ENCODE results near the gene SLC5A10.

Gene SLC5A10

DNA sequence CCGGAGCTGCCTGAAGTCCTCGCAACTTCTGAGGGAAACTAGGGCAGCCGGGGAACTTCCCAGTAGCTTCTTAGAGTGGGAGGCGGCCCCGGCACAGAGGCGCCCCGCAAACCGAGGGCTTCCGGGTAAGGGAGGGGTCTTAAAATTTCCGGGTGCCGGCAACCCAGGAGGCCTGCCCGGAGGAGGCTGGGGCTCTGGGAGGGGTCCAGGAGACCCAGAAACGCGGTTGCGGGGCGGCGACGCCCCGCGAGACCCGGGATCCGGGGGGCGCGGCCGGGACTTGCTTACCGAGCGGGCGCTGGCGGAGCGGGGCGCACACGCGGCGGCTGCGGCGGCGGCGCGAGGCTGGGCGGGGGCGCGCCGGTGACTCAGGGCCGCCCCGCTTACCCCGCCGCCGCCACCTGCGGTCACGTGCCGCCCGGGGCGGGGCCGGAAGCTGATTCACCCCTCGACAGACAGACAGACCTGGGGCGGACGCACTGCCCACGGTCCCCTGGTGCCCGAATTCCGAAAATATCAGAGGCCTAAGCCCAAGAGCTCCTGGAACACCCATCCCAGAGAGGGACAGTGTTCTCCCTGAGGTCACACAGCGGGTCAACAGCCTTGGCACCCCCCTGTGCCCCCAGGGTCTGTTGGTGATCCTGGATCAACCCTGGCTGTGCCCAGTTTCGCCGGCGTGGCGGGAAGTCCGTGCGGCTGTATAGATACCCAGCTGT, 52.6 kb downstream of the SLC5A10 start, which contains the start of gene FAM83G:
TSS of gene FAM83G (minus strand) at position 344 of the 716 bp plus-strand sequence. CDS start 723 bp downstream, outside the sequence.
- H3K27me3 Mint-ChIP-seq (ENCODE audit: low read depth, poor library complexity): peaks cover 21% of the 10 kb centered on the region
- peak; percentile 58 for DNase-seq
- H3K4me1 Mint-ChIP-seq: peaks cover 25% of the 10 kb centered on the region
- peaks cover 14% of the 10 kb centered on the region for H3K9me3 Mint-ChIP-seq
- H3K27ac Mint-ChIP-seq: no peak within 1 kb of the TSS
- peak within 1 kb of the TSS; percentile 82 for H3K4me3 Mint-ChIP-seq
- H3K36me3 Mint-ChIP-seq (ENCODE audit: low read depth): no peaks in the 10 kb centered on the region
- TF ChIP-seq, protein P1, sequence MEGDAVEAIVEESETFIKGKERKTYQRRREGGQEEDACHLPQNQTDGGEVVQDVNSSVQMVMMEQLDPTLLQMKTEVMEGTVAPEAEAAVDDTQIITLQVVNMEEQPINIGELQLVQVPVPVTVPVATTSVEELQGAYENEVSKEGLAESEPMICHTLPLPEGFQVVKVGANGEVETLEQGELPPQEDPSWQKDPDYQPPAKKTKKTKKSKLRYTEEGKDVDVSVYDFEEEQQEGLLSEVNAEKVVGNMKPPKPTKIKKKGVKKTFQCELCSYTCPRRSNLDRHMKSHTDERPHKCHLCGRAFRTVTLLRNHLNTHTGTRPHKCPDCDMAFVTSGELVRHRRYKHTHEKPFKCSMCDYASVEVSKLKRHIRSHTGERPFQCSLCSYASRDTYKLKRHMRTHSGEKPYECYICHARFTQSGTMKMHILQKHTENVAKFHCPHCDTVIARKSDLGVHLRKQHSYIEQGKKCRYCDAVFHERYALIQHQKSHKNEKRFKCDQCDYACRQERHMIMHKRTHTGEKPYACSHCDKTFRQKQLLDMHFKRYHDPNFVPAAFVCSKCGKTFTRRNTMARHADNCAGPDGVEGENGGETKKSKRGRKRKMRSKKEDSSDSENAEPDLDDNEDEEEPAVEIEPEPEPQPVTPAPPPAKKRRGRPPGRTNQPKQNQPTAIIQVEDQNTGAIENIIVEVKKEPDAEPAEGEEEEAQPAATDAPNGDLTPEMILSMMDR (IDR thresholded peaks at IDR 0.05): no peak

DNA sequence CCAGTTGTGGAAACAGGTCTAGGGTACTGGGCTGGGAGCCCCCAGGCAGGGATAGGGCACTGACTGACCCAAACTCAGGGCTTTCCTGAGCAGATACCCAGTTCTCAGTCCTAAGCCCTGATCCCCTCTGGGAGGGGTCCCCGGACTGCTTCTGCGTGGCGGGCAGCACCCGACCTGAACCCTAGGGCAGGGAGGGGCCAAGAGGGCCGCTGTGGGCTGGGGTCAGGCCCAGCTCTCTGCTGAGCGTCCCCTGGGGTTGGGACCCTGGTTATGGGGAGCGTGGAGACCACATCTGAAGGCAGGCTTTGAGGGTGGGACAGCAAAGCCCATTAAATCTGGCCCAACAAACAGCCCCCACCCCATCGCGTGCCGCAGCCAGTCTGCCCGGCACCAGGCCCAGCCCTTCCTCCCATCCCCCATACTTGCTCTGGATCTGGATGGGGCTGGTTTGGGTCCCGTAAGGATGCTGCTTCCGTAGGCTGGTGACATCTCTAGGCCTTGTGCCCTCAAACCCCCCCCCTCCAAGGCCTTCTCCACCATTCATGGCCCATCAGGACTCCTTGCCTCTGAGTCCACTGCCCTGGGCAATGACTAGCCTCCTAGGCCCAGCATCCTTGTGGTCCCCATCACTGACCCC, 53.3 kb downstream of the SLC5A10 start:
- Mint-ChIP-seq H3K36me3 (ENCODE audit: low read depth) (no peaks in the 10 kb centered on the region), H3K4me3 (peak overlapping the region; percentile 67), H3K27ac (no peak overlapping the region), H3K27me3 (ENCODE audit: low read depth, poor library complexity) (peaks cover 21% of the 10 kb centered on the region), H3K4me1 (peaks cover 30% of the 10 kb centered on the region), H3K9me3 (peaks cover 14% of the 10 kb centered on the region)
- TF ChIP-seq, protein P1 (IDR thresholded peaks at IDR 0.05): no peak
- no peak for DNase-seq

DNA sequence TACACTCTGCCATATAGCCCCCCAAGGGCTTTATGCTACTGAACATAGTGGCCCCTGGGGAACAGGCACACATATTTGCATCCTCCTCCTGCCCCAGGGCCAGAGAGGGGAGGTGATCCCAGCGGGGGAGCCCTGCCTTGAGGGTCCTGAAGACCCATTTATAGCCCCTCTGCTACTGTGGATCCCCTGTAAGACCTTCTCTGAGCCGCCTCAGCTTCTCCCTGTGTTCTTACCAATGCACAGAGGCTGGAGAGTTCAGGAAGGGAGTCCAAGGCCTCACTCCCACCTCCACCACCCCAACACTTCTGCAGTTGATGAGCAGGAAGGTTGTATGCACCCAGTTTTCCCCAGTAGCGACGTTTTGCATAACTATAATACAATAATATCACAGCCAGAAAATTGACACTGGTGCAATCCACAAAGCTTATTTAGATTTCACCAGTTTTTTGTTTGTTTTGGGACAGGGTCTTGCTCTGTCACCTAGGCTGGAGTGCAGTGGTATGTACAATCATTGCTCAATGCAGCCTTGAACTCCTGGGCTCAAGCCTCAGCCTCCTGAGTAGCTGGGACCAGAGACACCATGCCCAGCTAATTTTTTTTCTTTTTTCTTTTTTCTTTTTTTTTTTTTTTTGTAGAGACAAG, 53.9 kb downstream of the SLC5A10 start:
- no peaks in the 10 kb centered on the region for H3K36me3 Mint-ChIP-seq (ENCODE audit: low read depth)
- TF ChIP-seq, protein P1 (IDR thresholded peaks at IDR 0.05): no peak
- H3K4me1 Mint-ChIP-seq: peaks cover 34% of the 10 kb centered on the region
- peak overlapping the region; percentile 58 for H3K4me3 Mint-ChIP-seq
- peaks cover 21% of the 10 kb centered on the region for H3K27me3 Mint-ChIP-seq (ENCODE audit: low read depth, poor library complexity)
- no peak overlapping the region for H3K27ac Mint-ChIP-seq
- DNase-seq: no peak
- H3K9me3 Mint-ChIP-seq: peaks cover 14% of the 10 kb centered on the region

DNA sequence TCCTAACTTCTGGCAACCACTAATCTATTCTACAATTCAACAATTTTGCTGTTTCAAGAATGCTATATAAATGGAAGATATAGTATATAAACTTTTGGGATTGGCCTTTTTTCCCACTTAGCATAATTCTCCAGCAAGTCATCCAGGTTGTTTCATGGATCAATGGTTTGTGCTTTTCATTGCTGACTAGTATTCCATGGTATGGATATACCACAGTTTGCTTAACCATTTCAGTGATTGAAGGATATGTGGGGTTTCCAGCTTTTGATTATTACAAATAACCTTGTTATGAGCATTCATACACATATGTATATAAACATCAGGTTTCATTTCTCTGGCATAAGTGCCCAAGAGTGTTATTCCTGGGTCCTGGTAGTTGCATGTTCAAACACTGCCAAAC, 54.7 kb downstream of the SLC5A10 start:
- no peak for DNase-seq
- Mint-ChIP-seq H3K27me3 (ENCODE audit: low read depth, poor library complexity) (peaks cover 21% of the 10 kb centered on the region), H3K36me3 (ENCODE audit: low read depth) (no peaks in the 10 kb centered on the region), H3K4me1 (peaks cover 35% of the 10 kb centered on the region), H3K27ac (no peak overlapping the region), H3K9me3 (peaks cover 14% of the 10 kb centered on the region), H3K4me3 (no peak overlapping the region)
- TF ChIP-seq, protein P1 (IDR thresholded peaks at IDR 0.05): no peak

DNA sequence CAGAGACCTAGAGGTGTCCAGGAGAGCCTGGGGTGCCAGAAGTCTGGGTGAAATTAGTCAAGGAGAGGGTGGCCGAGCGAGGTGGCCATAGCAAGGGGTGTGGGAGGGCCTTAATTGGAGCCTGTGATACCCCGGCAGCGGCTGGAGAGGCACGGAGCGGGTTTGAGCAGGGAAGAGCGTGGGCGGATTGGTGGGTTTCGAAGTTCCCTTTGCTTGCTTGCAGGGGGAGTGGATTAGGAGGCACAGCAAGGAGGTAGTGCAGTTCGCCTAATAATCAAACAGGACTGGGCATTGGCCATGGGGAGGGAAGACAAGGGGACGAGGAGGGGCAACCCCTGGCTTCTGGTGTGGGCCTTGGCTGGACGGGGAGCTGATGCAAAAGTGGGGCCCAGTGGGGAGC, 58.0 kb downstream of the SLC5A10 start:
- no peak overlapping the region for H3K27ac Mint-ChIP-seq
- no peaks in the 10 kb centered on the region for H3K36me3 Mint-ChIP-seq (ENCODE audit: low read depth)
- peaks cover 34% of the 10 kb centered on the region for H3K4me1 Mint-ChIP-seq
- H3K9me3 Mint-ChIP-seq: peaks cover 14% of the 10 kb centered on the region
- H3K27me3 Mint-ChIP-seq (ENCODE audit: low read depth, poor library complexity): peaks cover 12% of the 10 kb centered on the region
- no peak overlapping the region for H3K4me3 Mint-ChIP-seq
- TF ChIP-seq, protein P1 (IDR thresholded peaks at IDR 0.05): no peak
- DNase-seq: no peak

All from nephron progenitor cell (in vitro differentiated cells).